ENCODE measurements around the gene REEP1. TPM values are rescaled to one million over a fixed set of nuclear protein-coding genes. Genes with fewer than 3 reads are reported as not detected.

The REEP1 gene
- total and polyA plus RNA-seq, 3 donors from 2014 or later: 112 to 342 (median 241) TPM

GRCh38 chr2:86195808-86196387 is 141.5 kb downstream of the REEP1 start:
- Histone ChIP-seq H3K9me3 (no peaks in the 10 kb centered on the region), H3K4me1 (peaks cover 20% of the 10 kb centered on the region), H3K27me3 (no peaks in the 10 kb centered on the region), H3K36me3 (ENCODE audit: low read depth, missing control alignments) (no peaks in the 10 kb centered on the region), H3K4me3 (peak overlapping the region; percentile 73 to 96), H3K27ac (peak overlapping the region; percentile 94 to 96)
- TF ChIP-seq POLR2A (IDR thresholded peaks at IDR 0.05) (no peak), CTCF (IDR thresholded peaks at IDR 0.05) (no peak)
- intact Hi-C loops (cut with DNase I; ENCODE audit: low total_unique reads): no loop called here
- no peak for DNase-seq
- 32 to 33% methylated on average over 23 of the region's 23 CpGs for whole genome bisulfite sequencing, 2 donors

GRCh38 chr2:86195055-86195807 is 142.2 kb downstream of the REEP1 start, which contains the start of gene IMMT:
Gene IMMT, minus strand, starts transcription at chr2:86195462. Its CDS starts 80 bp downstream, at chr2:86195382.
- Histone ChIP-seq H3K27ac (peak within 1 kb of the TSS; percentile 94 to 96), H3K27me3 (no peaks in the 10 kb centered on the region), H3K4me1 (peaks cover 20% of the 10 kb centered on the region), H3K36me3 (ENCODE audit: low read depth, missing control alignments) (no peaks in the 10 kb centered on the region), H3K9me3 (no peaks in the 10 kb centered on the region), H3K4me3 (peak within 1 kb of the TSS; percentile 73 to 96)
- WGBS, 2 donors: 1% methylated on average over 11 to 73 of the region's 74 CpGs
- DNase-seq: peak; percentile 96
- TF ChIP-seq CTCF (IDR thresholded peaks at IDR 0.05) (no peak), POLR2A (IDR thresholded peaks at IDR 0.05) (no peak)
- intact Hi-C loops (cut with DNase I; ENCODE audit: low total_unique reads): no loop called here

GRCh38 chr2:86194751-86195054 is 142.7 kb downstream of the REEP1 start:
- no peaks in the 10 kb centered on the region for H3K9me3 ChIP-seq
- no peak for TF ChIP-seq CTCF (IDR thresholded peaks at IDR 0.05)
- TF ChIP-seq POLR2A (IDR thresholded peaks at IDR 0.05): no peak
- peak overlapping the region; percentile 73 to 96 for H3K4me3 ChIP-seq
- H3K4me1 ChIP-seq: peaks cover 20% of the 10 kb centered on the region
- WGBS, 2 donors: 1% methylated on average over 15 to 17 of the region's 17 CpGs
- no peaks in the 10 kb centered on the region for H3K36me3 ChIP-seq (ENCODE audit: low read depth, missing control alignments)
- DNase-seq: peak; percentile 98
- peak overlapping the region; percentile 94 to 96 for H3K27ac ChIP-seq
- intact Hi-C loops (cut with DNase I; ENCODE audit: low total_unique reads): no loop called here
- H3K27me3 ChIP-seq: no peaks in the 10 kb centered on the region

GRCh38 chr2:86193901-86194567 is 143.4 kb downstream of the REEP1 start:
- H3K36me3 ChIP-seq (ENCODE audit: low read depth, missing control alignments): no peaks in the 10 kb centered on the region
- no peaks in the 10 kb centered on the region for H3K27me3 ChIP-seq
- peak overlapping the region; percentile 94 to 96 for H3K27ac ChIP-seq
- intact Hi-C loops (cut with DNase I; ENCODE audit: low total_unique reads): no loop called here
- no peaks in the 10 kb centered on the region for H3K9me3 ChIP-seq
- no peak for DNase-seq
- H3K4me3 ChIP-seq: peak overlapping the region; percentile 73 to 96
- peaks cover 20% of the 10 kb centered on the region for H3K4me1 ChIP-seq
- TF ChIP-seq CTCF (IDR thresholded peaks at IDR 0.05) (no peak), POLR2A (IDR thresholded peaks at IDR 0.05) (no peak)
- 34 to 47% methylated on average over 7 of the region's 7 CpGs for WGBS, 2 donors

Data from testis (tissue), 3 donors.